Activated CD4-positive, CD25-positive, alpha-beta regulatory T cell treated with anti-CD3 and anti-CD28 coated beads, Interleukin-2, amount 50 U/mL, for 72 hours (primary cell): ENCODE measurements around the gene CNTN4.

Experiments used
- DNase-seq: peaks from one replicate; pipeline ENCODE4 v3.0.0; 2021

Gene CNTN4

GRCh38 chr3:2274526-2274925 is 175.9 kb downstream of the CNTN4 start:
- no peak for DNase-seq

- no peak for DNase-seq
Observed at GRCh38 chr3:2283818-2284217, 185.2 kb downstream of the CNTN4 start.

- no peak for DNase-seq
Observed at GRCh38 chr3:2300938-2301337, 202.3 kb downstream of the CNTN4 start.

GRCh38 chr3:2301361-2301760 is 202.7 kb downstream of the CNTN4 start:
- DNase-seq, result no peak

DNA sequence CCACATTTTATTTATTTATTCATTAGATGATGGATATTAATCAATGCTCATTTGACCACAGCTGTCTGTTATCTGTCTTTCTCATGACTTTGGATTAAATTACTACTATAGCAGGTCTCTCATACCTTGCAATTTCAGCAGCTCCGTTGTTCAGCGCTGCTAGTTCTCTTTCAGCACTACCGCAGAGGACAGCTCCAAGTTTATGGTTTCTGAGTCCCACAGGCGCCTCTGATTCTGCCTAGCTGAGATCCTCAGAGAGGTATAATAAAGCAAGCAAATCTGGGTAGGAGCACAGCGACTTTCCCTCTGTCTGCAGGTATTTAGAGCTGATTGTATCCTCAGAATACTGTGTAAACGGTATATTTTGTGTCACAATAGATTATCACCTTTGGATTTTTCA is 204.9 kb downstream of the CNTN4 start:
- no peak for DNase-seq

GRCh38 chr3:2311022-2311421 is 212.4 kb downstream of the CNTN4 start:
- DNase-seq, result no peak

DNA sequence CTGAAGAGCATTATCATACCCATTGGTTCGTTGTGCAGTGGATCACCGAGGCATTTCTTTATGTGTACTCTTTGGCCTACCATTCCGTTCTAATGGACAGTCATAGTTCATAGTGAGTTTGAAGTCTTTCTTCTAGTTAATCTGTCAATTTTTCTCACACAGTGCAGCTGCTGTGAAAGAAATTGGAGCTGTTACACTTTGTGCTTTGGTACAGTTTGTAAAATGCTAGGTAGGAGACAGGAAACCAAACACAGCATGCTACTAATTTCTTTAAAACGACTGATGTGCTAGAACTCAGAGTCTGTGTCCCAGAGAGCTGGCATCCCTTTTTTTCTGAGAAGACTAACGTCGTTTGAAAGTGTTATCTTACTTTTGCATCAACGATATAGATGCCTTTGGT is 218.9 kb downstream of the CNTN4 start:
- no peak for DNase-seq

DNA sequence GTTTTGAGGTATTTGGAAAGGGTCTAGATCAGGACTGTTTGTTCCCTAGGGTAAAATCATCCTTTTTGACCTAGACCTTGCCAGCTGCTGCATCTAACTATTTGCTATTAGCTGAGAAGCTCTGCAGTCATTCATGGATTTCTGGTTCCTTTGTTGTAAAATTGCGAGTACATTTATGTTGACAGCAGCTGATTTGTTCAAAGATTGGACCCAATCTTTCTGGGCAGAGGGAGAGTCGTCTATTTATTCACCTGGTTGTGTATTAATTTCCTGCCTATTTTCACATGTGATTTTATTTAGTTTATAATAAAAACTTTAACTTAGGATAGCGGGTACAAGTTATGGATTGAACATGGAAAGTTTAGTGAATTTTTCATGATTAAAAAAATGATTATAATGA is 236.3 kb downstream of the CNTN4 start:
- no peak for DNase-seq

DNA sequence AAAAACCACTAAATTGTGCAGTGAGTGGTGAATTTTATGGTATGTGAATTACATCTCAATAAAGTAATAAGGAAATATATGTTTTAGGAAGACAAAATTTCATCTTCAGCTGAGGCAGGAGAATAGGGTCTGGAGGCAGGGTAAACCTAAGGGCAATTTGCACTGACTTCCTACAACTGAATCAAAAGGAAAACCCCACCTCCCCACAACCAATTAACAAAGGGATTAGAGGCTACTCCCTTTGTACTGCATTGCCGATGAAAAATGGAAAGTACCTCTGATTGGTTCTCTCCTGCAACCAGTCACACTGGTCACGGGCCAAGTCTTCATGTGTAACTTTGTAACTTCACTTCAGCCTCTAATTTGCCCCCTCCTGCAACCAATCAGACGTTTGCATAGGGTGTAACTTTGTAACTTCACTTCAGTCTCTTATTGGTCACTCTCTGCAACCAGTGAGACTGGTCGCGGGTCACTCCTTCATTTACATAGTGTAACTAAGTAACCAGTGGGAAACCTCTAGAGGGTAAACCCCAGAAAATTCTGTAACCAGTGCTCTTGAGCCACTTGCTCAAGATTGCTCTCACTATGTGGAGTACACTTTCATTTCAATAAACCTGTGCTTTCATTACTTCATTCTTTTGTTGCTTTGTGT is 244.5 kb downstream of the CNTN4 start:
- DNase-seq, result no peak

DNA sequence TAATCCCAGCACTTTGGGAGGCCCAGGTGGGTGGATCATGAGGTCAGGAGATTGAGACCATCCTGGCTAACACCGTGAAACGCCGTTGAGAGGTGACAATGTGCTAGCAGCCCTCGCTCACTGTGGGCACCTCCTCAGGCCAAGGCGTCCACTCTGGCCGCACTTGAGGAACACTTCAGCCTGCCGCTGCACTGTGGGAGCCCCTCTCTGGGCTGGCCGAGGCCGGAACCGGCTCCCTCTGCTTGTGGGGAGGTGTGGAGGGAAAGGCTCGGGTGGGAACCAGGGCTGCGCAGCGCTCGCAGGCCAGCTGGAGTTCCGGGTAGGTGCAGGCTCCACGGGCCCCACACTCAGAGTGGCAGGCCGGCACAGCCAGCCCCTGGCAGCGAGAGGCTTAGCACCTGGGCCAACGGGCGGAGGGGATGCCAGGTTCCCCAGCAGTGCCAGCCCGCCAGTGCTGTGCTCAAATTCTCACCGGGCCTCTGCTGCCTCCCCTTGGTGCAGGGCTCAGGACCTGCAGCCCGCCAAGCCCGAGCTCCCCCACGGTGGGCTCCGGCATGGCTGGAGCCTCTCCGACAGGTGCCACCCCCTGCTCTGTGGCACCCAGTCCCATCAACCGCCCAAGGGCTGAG is 253.6 kb downstream of the CNTN4 start:
- no peak for DNase-seq

DNA sequence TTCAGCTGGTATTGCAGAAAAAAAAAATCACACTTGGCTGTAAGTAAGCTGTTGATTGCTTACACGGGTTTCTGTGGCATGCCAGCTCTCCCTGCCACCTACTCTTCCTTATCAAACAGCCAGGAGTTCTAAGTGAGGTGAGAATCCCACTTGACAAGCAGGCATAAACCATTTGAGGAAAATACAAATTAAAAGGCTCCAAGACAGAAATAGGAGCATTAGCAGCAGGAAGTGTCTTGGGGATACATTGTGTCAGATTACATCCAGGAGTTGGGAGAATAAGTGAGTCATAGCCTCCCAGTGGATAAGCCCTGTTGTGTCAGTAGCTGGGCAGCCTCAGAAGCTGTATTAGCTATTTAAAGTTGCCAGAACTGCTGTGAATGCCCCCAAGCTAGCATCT is 256.0 kb downstream of the CNTN4 start:
- DNase-seq, result no peak

GRCh38 chr3:2356298-2356950 is 257.8 kb downstream of the CNTN4 start:
- DNase-seq, result no peak

GRCh38 chr3:2360815-2361214 is 262.1 kb downstream of the CNTN4 start:
- no peak for DNase-seq

DNA sequence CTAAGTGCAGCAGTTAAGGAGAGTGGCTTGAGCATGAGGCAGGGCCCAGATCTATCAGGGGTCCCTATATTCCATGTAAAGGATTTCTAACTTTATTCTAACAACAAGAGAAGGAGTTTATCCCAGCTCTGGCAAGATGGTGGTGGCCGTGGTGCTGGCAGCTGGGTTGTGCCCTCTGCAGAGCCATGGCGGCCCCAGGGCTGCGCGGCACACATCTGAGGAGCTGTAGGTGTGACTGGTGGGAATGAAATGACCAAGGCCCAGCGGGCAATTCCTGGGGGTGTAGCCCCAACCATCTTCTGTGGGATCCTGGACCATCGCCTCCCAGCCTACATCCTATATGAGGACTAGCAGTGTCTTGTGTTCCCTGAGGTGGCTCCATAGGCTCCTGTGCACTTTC is 263.5 kb downstream of the CNTN4 start:
- no peak for DNase-seq

DNA sequence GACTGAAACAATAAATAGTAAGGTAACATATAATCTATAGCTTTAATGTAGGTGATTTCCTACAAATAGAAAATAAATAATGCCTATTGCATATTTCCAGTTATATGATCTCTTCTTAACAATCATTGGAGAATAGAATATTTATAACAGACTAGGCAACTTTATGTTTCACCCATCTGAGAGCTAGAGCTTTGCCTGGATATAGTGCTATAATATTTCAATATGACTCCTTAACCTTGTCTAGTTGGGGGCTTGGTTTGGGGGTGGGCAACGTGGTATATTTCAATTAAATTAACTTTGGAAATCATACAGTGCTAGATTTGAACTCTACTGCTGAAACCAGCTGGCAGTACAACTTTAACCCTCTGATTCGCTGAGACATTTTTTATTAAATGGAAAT is 265.2 kb downstream of the CNTN4 start:
- DNase-seq, result no peak

DNA sequence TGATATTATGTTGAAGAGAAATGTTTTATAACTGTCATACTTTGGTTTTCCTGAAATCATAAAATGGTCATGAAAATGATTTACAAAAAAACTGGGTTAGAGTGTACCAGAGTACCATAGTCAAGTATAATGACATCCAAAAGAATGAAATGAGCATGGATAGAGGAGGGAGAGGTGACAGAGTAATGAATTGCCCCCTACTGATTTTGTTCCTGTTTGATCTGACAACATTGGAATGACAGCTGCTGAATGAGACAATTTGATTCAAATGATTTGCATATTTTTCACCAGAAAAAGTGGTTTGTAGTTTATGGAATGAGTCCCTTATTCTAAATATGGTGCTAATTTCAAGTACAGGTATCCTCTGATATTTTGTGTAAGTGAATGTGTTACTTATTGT is 271.7 kb downstream of the CNTN4 start:
- DNase-seq, result no peak

GRCh38 chr3:2372306-2372705 is 273.6 kb downstream of the CNTN4 start:
- no peak for DNase-seq

GRCh38 chr3:2375376-2375775 is 276.7 kb downstream of the CNTN4 start:
- no peak for DNase-seq

GRCh38 chr3:2377281-2377680 is 278.6 kb downstream of the CNTN4 start:
- DNase-seq, result no peak

GRCh38 chr3:2390926-2391532 is 292.4 kb downstream of the CNTN4 start:
- no peak for DNase-seq

DNA sequence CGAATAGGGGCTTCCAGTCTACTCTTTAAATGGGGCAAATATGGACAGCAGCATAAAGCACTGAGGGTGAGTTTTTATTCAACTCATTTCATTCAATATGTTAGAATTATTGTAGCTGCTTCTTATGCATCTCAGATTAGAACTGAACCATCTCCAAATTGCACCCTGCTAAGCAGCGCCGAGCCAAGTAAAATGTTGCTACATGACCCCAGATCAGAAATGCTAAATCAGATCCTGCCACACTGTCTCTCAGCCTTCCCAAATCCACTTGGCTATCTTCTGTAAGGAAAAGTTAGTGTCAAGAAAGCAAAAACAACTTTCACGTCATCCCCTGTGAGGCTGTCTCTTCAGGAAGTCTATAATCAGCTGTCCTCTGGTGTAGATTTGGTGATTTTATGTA is 293.2 kb downstream of the CNTN4 start:
- DNase-seq, result no peak

- no peak for DNase-seq
Observed at GRCh38 chr3:2392981-2393380, 294.3 kb downstream of the CNTN4 start.

DNA sequence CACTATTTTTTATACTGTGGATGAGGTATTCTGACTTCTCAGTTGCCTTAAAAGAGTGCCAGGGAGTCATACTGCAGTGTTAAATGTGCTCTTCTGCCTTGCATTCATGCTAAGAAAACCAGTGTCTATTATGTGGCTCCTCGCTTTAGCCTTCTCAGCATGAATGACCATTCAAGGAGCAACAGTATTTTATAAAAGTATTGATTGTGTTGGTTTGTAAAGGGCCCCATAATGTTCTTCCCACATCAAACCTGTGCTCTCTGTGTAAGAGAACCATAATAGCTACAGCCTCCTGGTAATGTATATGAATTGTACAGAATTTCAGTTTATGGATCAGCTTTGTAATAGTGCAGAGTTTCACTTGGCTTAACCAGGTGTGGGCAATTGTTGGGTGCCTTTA is 316.4 kb downstream of the CNTN4 start:
- DNase-seq, result no peak

DNA sequence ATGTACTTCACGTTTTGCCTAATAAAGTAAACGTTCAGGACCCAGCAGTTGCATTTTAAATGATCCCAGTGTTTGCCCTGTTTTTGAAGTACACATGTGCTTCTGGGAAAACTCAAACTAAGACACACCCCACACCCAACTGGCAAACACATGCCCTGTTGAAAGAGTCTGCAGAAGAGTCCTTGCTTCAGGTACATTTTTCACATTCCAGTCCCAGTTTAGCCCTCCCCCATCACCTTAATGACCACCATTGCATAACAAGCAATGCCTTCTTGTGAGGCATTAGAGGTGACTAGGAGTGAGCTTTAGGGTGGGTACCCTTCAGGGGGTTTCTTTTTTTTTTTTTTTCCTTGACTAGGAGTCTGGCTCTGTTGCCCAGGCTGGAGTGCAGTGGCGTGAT is 322.3 kb downstream of the CNTN4 start:
- no peak for DNase-seq
